ENCODE measurements around the gene TRPM2. TPM values are rescaled to one million over a fixed set of nuclear protein-coding genes. Genes with fewer than 3 reads are reported as not detected.

The TRPM2 gene
- total RNA-seq, 1 experiment from 2014 or later: 28.1 TPM

GRCh38 chr21:44421901-44422840, 68.8 kb downstream of the TRPM2 start:
- no peaks in the 10 kb centered on the region for H3K27me3 ChIP-seq (ENCODE audit: insufficient read depth, low read length)
- peaks cover 20% of the 10 kb centered on the region for H3K79me2 ChIP-seq (ENCODE audit: insufficient read depth, low read length)
- BruUV-seq (replicated peaks): TSS peak; percentile 46
- no peak overlapping the region for H2AFZ ChIP-seq (ENCODE audit: low read depth, low read length, poor library complexity, severe bottlenecking)
- RAD21 ChIA-PET (ENCODE audit: low non-redundant PET in 1 of 2, low total read pairs in 2 of 2, uncharacterized antibody in 2 of 2, unreplicated experiment in 2 of 2): no interaction called here
- H3K4me3 ChIP-seq (replicated peaks in 1 of 2; ENCODE audit: low read depth in 1 of 2, low read length in 2 of 2): no peak overlapping the region
- DNase-seq (ENCODE audit: low read depth, low spot score) (no peak), ATAC-seq (no peak)
- H3K4me1 ChIP-seq (ENCODE audit: control insufficient read depth in 1 of 2, insufficient read depth in 2 of 2, low read length in 2 of 2): peaks cover 0 to 22% of the 10 kb centered on the region in 2 experiments; a peak in 3 of 4 replicates
- TF ChIP-seq EZH2phosphoT487 (IDR thresholded peaks at IDR 0.05; ENCODE audit: borderline replicate concordance) (no peak), SP1 (IDR thresholded peaks at IDR 0.05; ENCODE audit: low read depth) (no peak), YY1 (IDR thresholded peaks at IDR 0.05; ENCODE audit: extremely low read depth, insufficient replicate concordance, low read depth, low read length) (no peak), SRF (IDR thresholded peaks at IDR 0.05; ENCODE audit: low read depth) (no peak)
- TF ChIP-seq, protein P1, sequence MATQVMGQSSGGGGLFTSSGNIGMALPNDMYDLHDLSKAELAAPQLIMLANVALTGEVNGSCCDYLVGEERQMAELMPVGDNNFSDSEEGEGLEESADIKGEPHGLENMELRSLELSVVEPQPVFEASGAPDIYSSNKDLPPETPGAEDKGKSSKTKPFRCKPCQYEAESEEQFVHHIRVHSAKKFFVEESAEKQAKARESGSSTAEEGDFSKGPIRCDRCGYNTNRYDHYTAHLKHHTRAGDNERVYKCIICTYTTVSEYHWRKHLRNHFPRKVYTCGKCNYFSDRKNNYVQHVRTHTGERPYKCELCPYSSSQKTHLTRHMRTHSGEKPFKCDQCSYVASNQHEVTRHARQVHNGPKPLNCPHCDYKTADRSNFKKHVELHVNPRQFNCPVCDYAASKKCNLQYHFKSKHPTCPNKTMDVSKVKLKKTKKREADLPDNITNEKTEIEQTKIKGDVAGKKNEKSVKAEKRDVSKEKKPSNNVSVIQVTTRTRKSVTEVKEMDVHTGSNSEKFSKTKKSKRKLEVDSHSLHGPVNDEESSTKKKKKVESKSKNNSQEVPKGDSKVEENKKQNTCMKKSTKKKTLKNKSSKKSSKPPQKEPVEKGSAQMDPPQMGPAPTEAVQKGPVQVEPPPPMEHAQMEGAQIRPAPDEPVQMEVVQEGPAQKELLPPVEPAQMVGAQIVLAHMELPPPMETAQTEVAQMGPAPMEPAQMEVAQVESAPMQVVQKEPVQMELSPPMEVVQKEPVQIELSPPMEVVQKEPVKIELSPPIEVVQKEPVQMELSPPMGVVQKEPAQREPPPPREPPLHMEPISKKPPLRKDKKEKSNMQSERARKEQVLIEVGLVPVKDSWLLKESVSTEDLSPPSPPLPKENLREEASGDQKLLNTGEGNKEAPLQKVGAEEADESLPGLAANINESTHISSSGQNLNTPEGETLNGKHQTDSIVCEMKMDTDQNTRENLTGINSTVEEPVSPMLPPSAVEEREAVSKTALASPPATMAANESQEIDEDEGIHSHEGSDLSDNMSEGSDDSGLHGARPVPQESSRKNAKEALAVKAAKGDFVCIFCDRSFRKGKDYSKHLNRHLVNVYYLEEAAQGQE (IDR thresholded peaks at IDR 0.05; ENCODE audit: low read depth): no peak
- intact Hi-C loops (cut with micrococcal nuclease): no loop called here
- H3K27ac ChIP-seq (ENCODE audit: low read depth, low read length): no peak overlapping the region
- no peak overlapping the region for H3K4me2 ChIP-seq (ENCODE audit: low read length)
- no peaks in the 10 kb centered on the region for H4K20me1 ChIP-seq (ENCODE audit: insufficient read depth)
- H3K9ac ChIP-seq (ENCODE audit: low read length): no peak overlapping the region
- H3K9me2 ChIP-seq (ENCODE audit: insufficient read depth): no peaks in the 10 kb centered on the region
- POLR2A ChIA-PET: no interaction called here
- CTCF ChIA-PET: no interaction called here
- H3K36me3 ChIP-seq (ENCODE audit: control insufficient read depth in 1 of 2, insufficient read depth in 2 of 2, low read length in 2 of 2): peaks cover 0 to 4% of the 10 kb centered on the region in 2 experiments; a peak in 1 of 4 replicates
- H3K9me3 ChIP-seq (ENCODE audit: control insufficient read depth in 1 of 2, insufficient read depth in 1 of 2, low read depth in 1 of 2, low read length in 2 of 2): peaks cover 0 to 5% of the 10 kb centered on the region in 2 experiments; a peak in 1 of 4 replicates
